ENCODE measurements around the gene METTL21C.

GRCh38 chr13:102721800-102722231 lies 27.0 kb upstream of the METTL21C start:
- TF ChIP-seq CTCF (IDR thresholded peaks at IDR 0.05) (no peak), POLR2A (IDR thresholded peaks at IDR 0.05; ENCODE audit: low read depth) (no peak), POLR2AphosphoS5 (IDR thresholded peaks at IDR 0.05) (no peak)

All from esophagus muscularis mucosa (tissue), 3 donors.